Endothelial cell of umbilical vein (primary cell): ENCODE measurements around the gene ELF3.

Experiments
- CTCF ChIP-seq, 2 donors: IDR thresholded peaks; 1 replicate in 1 of 2; 2 replicates in 1 of 2; pipeline ENCODE4 v1.5.1; 2011; ENCODE audit warnings: low read length in 2 of 2, mild to moderate bottlenecking in 2 of 2, moderate library complexity in 2 of 2, control low read depth in 1 of 2, inconsistent platforms in 1 of 2, low read depth in 1 of 2; ENCODE audit not compliant: insufficient read depth in 1 of 2; ENCODE audit errors: extremely low read depth in 1 of 2
- EZH2 ChIP-seq: IDR thresholded peaks from 2 replicates; pipeline ENCODE4 v1.6.1; 2012; ENCODE audit warnings: borderline replicate concordance, low read depth, mild to moderate bottlenecking, moderate library complexity, low read length, inconsistent platforms; ENCODE audit not compliant: severe bottlenecking
- JUN ChIP-seq: IDR thresholded peaks from 2 replicates; pipeline ENCODE4 v1.6.1; 2011; ENCODE audit warnings: borderline replicate concordance, low read depth; ENCODE audit not compliant: insufficient read length, insufficient read depth
- MYC ChIP-seq: IDR thresholded peaks from one replicate; pipeline ENCODE4 v1.6.1; 2011; ENCODE audit warnings: mild to moderate bottlenecking, low read depth, low read length
- POLR2AphosphoS5 ChIP-seq: IDR thresholded peaks from 2 replicates; pipeline ENCODE4 v1.6.1; 2012; ENCODE audit warnings: low read depth, mild to moderate bottlenecking, control low read depth, low read length, moderate library complexity; ENCODE audit not compliant: insufficient read depth
- TF ChIP-seq, protein P1 (sequence below): IDR thresholded peaks from 2 replicates; pipeline ENCODE4 v1.6.1; 2011; ENCODE audit not compliant: insufficient read depth, insufficient read length

DNA sequence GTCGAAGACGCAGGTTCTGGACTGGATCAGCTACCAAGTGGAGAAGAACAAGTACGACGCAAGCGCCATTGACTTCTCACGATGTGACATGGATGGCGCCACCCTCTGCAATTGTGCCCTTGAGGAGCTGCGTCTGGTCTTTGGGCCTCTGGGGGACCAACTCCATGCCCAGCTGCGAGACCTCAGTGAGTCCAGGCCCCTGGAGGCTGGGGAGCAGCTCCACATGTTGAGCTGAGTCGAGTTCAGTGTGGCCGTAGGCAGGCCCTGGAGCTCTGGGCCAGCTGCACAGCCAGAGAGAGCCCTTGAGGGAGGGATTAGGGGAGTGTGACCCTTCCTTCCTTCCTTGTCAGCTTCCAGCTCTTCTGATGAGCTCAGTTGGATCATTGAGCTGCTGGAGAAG is 1.6 kb downstream of the ELF3 start:
- TF ChIP-seq CTCF (IDR thresholded peaks at IDR 0.05; ENCODE audit: extremely low read depth in 1 of 2, insufficient read depth in 1 of 2, low read depth in 1 of 2, low read length in 2 of 2): no peak
- no peak for TF ChIP-seq POLR2AphosphoS5
- TF ChIP-seq EZH2: no peak
- TF ChIP-seq JUN: no peak
- no peak for TF ChIP-seq MYC
- TF ChIP-seq, protein P1, sequence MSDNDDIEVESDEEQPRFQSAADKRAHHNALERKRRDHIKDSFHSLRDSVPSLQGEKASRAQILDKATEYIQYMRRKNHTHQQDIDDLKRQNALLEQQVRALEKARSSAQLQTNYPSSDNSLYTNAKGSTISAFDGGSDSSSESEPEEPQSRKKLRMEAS: no peak
